IMR-90 (cell line): ENCODE data around the gene GORASP1. TPM values are rescaled to one million over a fixed set of nuclear protein-coding genes. Genes with fewer than 3 reads are reported as not detected.

Experiments
- ATAC-seq: fragments of 200-7000 bp; cut with Tn5 transposase; 2 replicates; pipeline ENCODE4 v1.9.1; 2020; ENCODE audit warnings: low read depth, mild to moderate bottlenecking, moderate library complexity
- BruUV-seq: library from RNA; stranded (reverse); fragments of 400-500 nt; replicated peaks from 2 replicates; lab custom pipeline; 2021; lab: Mats Ljungman, UMichigan
- CTCF ChIA-PET: fragments of 300-600 bp; formaldehyde crosslinking; extraction: SDS; loops from one replicate; lab custom pipeline; 2021; ENCODE audit warnings: antibody characterized with exemption; lab: Yijun Ruan, JAX
- POLR2A ChIA-PET: fragments of 300-600 bp; sonication (Branson Sonifier 250); formaldehyde crosslinking; loops from one replicate; lab custom pipeline; 2022; ENCODE audit warnings: antibody characterized with exemption; ENCODE audit not compliant: unreplicated experiment; lab: Charles Lee
- DNase-seq: peaks from one replicate; pipeline ENCODE4 v3.0.0; 2013
- H2AFZ ChIP-seq: replicated peaks from 2 replicates; pipeline ENCODE3; 2013; ENCODE audit warnings: low read length, mild to moderate bottlenecking; ENCODE audit not compliant: poor library complexity
- H2AK5ac ChIP-seq: 2 replicates; pipeline ENCODE4 v1.6.1; 2013; ENCODE audit warnings: low read depth, low read length, inconsistent platforms
- H2AK9ac ChIP-seq: replicated peaks from 2 replicates; pipeline ENCODE3; 2013; ENCODE audit warnings: mild to moderate bottlenecking, low read depth, low read length, moderate library complexity; ENCODE audit not compliant: poor library complexity
- H2BK120ac ChIP-seq: 2 replicates; pipeline ENCODE4 v1.6.1; 2013; ENCODE audit warnings: low read depth, low read length, inconsistent platforms
- H2BK15ac ChIP-seq: 3 replicates; pipeline ENCODE4 v1.6.1; 2013; ENCODE audit warnings: low read depth, low read length, inconsistent platforms
- H2BK20ac ChIP-seq: 2 replicates; pipeline ENCODE4 v1.6.1; 2013; ENCODE audit warnings: low read depth, mild to moderate bottlenecking, inconsistent platforms, low read length, moderate library complexity
- H2BK5ac ChIP-seq: 2 replicates; pipeline ENCODE4 v1.6.1; 2013; ENCODE audit warnings: mild to moderate bottlenecking, low read depth, low read length, inconsistent platforms; ENCODE audit not compliant: poor library complexity, severe bottlenecking
- H3K14ac ChIP-seq: replicated peaks from 2 replicates; pipeline ENCODE4 v1.6.1; 2013; ENCODE audit warnings: low read depth, low read length, inconsistent platforms
- H3K18ac ChIP-seq: 2 replicates; pipeline ENCODE4 v1.6.1; 2013; ENCODE audit warnings: low read depth, low read length, control low read depth
- H3K23ac ChIP-seq: 2 replicates; pipeline ENCODE4 v1.6.1; 2013; ENCODE audit warnings: low read depth, low read length, inconsistent platforms
- H3K27ac ChIP-seq: 2 replicates; pipeline ENCODE4 v1.5.1; 2013; ENCODE audit warnings: mild to moderate bottlenecking, control low read depth, low read length; ENCODE audit not compliant: insufficient read depth
- H3K27me3 ChIP-seq: 2 replicates; pipeline ENCODE4 v1.6.1; 2013; ENCODE audit warnings: low read length; ENCODE audit not compliant: control insufficient read depth, insufficient read depth
- H3K36me3 ChIP-seq: 2 replicates; pipeline ENCODE4 v1.6.1; 2013; ENCODE audit warnings: low read length, mixed read lengths; ENCODE audit not compliant: control insufficient read depth, insufficient read depth
- H3K4ac ChIP-seq: 2 replicates; pipeline ENCODE4 v1.6.1; 2013; ENCODE audit warnings: low read depth, low read length, inconsistent platforms
- H3K4me1 ChIP-seq: 2 replicates; pipeline ENCODE4 v1.6.1; 2013; ENCODE audit warnings: low read length, mixed read lengths; ENCODE audit not compliant: control insufficient read depth, insufficient read depth
- H3K4me2 ChIP-seq: 2 replicates; pipeline ENCODE4 v1.6.1; 2013; ENCODE audit warnings: low read depth, mild to moderate bottlenecking, control low read depth, low read length, moderate library complexity
- H3K4me3 ChIP-seq: 2 replicates; pipeline ENCODE4 v1.5.1; 2013; ENCODE audit warnings: low read depth, mild to moderate bottlenecking, control low read depth, low read length, moderate library complexity; ENCODE audit not compliant: insufficient read depth
- H3K56ac ChIP-seq: 2 replicates; pipeline ENCODE4 v1.6.1; 2013; ENCODE audit warnings: low read length, inconsistent platforms; ENCODE audit not compliant: insufficient read depth; ENCODE audit errors: extremely low read depth
- H3K79me1 ChIP-seq, 2 experiments: 2 replicates each; pipeline ENCODE4 v1.6.1; 2013; ENCODE audit warnings: low read length in 2 of 2, inconsistent platforms in 1 of 2, low read depth in 1 of 2
- H3K9ac ChIP-seq: 2 replicates; pipeline ENCODE4 v1.6.1; 2013; ENCODE audit warnings: low read depth, low read length, control low read depth
- H3K9me1 ChIP-seq: 2 replicates; pipeline ENCODE4 v1.6.1; 2013; ENCODE audit warnings: low read length, inconsistent platforms; ENCODE audit not compliant: insufficient read depth
- H3K9me3 ChIP-seq: 2 replicates; pipeline ENCODE4 v1.6.1; 2013; ENCODE audit warnings: low read length; ENCODE audit not compliant: control insufficient read depth, insufficient read depth
- H4K20me1 ChIP-seq: 2 replicates; pipeline ENCODE4 v1.6.1; 2013; ENCODE audit warnings: low read length, inconsistent platforms; ENCODE audit not compliant: insufficient read depth
- H4K5ac ChIP-seq: 2 replicates; pipeline ENCODE4 v1.6.1; 2013; ENCODE audit warnings: mild to moderate bottlenecking, low read depth, low read length, control low read depth
- H4K8ac ChIP-seq, 2 experiments: 2 replicates each; pipeline ENCODE4 v1.6.1; 2013; ENCODE audit warnings: low read depth in 2 of 2, low read length in 2 of 2, control low read depth in 1 of 2, inconsistent platforms in 1 of 2
- H4K91ac ChIP-seq: 2 replicates; pipeline ENCODE4 v1.6.1; 2013; ENCODE audit warnings: low read depth, low read length, inconsistent platforms; ENCODE audit not compliant: insufficient read depth
- BHLHE40 ChIP-seq: fragments of 150-350 bp; IDR thresholded peaks from 2 replicates; pipeline ENCODE4 v1.6.1; 2016; ENCODE audit warnings: mild to moderate bottlenecking, low read depth, low read length
- CEBPB ChIP-seq: IDR thresholded peaks from 2 replicates; pipeline ENCODE4 v1.6.1; 2012; ENCODE audit warnings: low read depth, low read length, improper control_type of control experiment
- CTCF ChIP-seq: conservative IDR thresholded peaks from 2 replicates; pipeline ENCODE4 v1.5.1; 2012; ENCODE audit warnings: mild to moderate bottlenecking, low read depth, low read length, improper control_type of control experiment
- FOS ChIP-seq: fragments of 150-350 bp; IDR thresholded peaks from 2 replicates; pipeline ENCODE4 v1.6.1; 2016; ENCODE audit warnings: low read depth, low read length
- MAFK ChIP-seq: IDR thresholded peaks from 2 replicates; pipeline ENCODE4 v1.6.1; 2012; ENCODE audit warnings: low read depth, low read length, improper control_type of control experiment
- MXI1 ChIP-seq: IDR thresholded peaks from 2 replicates; pipeline ENCODE4 v1.6.1; 2012; ENCODE audit warnings: low read depth, mild to moderate bottlenecking, low read length, moderate library complexity, borderline replicate concordance
- NFE2L2 ChIP-seq: fragments of 150-350 bp; IDR thresholded peaks from 2 replicates; pipeline ENCODE4 v1.6.1; 2016; ENCODE audit warnings: low read depth, mild to moderate bottlenecking, low read length
- RAD21 ChIP-seq: IDR thresholded peaks from 2 replicates; pipeline ENCODE4 v1.6.1; 2012; ENCODE audit warnings: low read length, improper control_type of control experiment
- RCOR1 ChIP-seq: IDR thresholded peaks from 2 replicates; pipeline ENCODE4 v1.6.1; 2012; ENCODE audit warnings: mild to moderate bottlenecking, low read length, improper control_type of control experiment; ENCODE audit not compliant: insufficient replicate concordance
- USF2 ChIP-seq: fragments of 150-350 bp; IDR thresholded peaks from 2 replicates; pipeline ENCODE4 v1.6.1; 2017; ENCODE audit warnings: mild to moderate bottlenecking, antibody characterized with exemption, low read length, low read depth
- WGBS, 2 experiments: methylation state at CpG; one replicate each; pipeline versions ENCODE4 v1.1.5 to v1.1.7; 2013; ENCODE audit warnings: missing lambda C conversion rate in 2 of 2; ENCODE audit not compliant: insufficient read length in 1 of 2; ENCODE audit errors: extremely low coverage in 2 of 2; 5-methylcytosine and 5-hydroxymethylcytosine counted together
- dilution Hi-C: fragments of 300-500 bp; cut with HindIII; formaldehyde crosslinking; loops from one replicate; pipeline ENCODE4 v1.14.3; 2018; ENCODE audit warnings: low sequenced_read_pairs; ENCODE audit not compliant: unreplicated experiment
- in situ Hi-C: fragments of 300-500 bp; cut with MboI; formaldehyde crosslinking; loops from 3 replicates; pipeline ENCODE4 v1.14.3; 2019; ENCODE audit warnings: low sequenced_read_pairs, inconsistent platforms, mixed read lengths
- intact Hi-C: fragments of 100-400 bp; cut with micrococcal nuclease; formaldehyde crosslinking; loops from 2 replicates; pipeline ENCODE4 v1.10.0; 2022
- polyA plus RNA-seq, 3 experiments: library from polyadenylated mRNA; depleted of rRNA; stranded (reverse); fragments of >200 nt; gene quantifications; 2 replicates each; pipeline ENCODE4 v1.2.3, GENCODE V29; 2012; ENCODE audit warnings: low replicate concordance in 1 of 3
- total RNA-seq: library from RNA; depleted of rRNA; stranded (reverse); fragments of >200 nt; gene quantifications from 2 replicates; pipeline ENCODE4 v1.2.3, GENCODE V29; 2012
- TF ChIP-seq, protein P1 (sequence below): fragments of 150-350 bp; IDR thresholded peaks from 2 replicates; pipeline ENCODE4 v1.6.1; 2016; ENCODE audit warnings: low read depth, mild to moderate bottlenecking, low read length, moderate library complexity, borderline replicate concordance

GORASP1 gene
- total and polyA plus RNA-seq, 2 of the 4 experiments (the other 2 are of a cell fraction) = 35.0 to 56.6 TPM

DNA sequence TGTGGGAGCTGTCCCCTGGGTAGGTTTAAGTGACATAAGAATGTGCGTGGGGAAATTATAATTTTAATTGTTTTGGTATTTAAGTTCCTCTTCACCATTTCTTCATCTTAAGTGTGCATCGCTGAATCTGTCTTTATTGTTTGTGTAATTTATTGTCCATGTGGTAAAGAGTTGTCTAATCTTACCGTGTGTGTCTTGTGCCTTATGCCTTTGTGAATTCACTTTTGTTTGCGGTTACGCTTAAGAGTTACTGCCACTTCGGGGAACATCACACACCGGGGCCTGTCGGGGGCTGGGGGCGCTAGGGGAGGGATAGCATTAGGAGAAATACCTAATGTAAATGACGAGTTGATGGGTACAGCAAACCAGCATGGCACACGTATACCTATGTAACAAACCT lies 54.8 kb downstream of the GORASP1 start:
- TF ChIP-seq RCOR1 (no peak), MAFK (no peak), BHLHE40 (no peak), MXI1 (no peak), RAD21 (no peak), NFE2L2 (no peak), FOS (no peak), CTCF (no peak), CEBPB (no peak), USF2 (no peak)
- TF ChIP-seq, protein P1, sequence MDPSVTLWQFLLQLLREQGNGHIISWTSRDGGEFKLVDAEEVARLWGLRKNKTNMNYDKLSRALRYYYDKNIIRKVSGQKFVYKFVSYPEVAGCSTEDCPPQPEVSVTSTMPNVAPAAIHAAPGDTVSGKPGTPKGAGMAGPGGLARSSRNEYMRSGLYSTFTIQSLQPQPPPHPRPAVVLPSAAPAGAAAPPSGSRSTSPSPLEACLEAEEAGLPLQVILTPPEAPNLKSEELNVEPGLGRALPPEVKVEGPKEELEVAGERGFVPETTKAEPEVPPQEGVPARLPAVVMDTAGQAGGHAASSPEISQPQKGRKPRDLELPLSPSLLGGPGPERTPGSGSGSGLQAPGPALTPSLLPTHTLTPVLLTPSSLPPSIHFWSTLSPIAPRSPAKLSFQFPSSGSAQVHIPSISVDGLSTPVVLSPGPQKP = no peak
- no peaks in the 10 kb centered on the region for H3K27me3 ChIP-seq
- no peak overlapping the region for H3K4ac ChIP-seq
- H4K20me1 ChIP-seq = no peaks in the 10 kb centered on the region; the same call in 1 of the 2 replicates
- DNase-seq = no peak
- no peak overlapping the region for H3K14ac ChIP-seq
- POLR2A ChIA-PET = no interaction called here
- H3K27ac ChIP-seq = no peak overlapping the region; the same call in 1 of the 2 replicates
- H3K4me2 ChIP-seq = peak overlapping the region; percentile 93
- H4K5ac ChIP-seq = no peak overlapping the region
- peaks cover 4 to 21% of the 10 kb centered on the region in 2 experiments; a peak in 3 of 4 replicates for H3K79me1 ChIP-seq
- H3K36me3 ChIP-seq = no peaks in the 10 kb centered on the region
- H2BK15ac ChIP-seq = no peak overlapping the region
- H3K4me3 ChIP-seq = peak overlapping the region; percentile 85
- no peak overlapping the region for H4K91ac ChIP-seq
- no peak overlapping the region for H3K23ac ChIP-seq
- dilution Hi-C loops (no loop called here), intact Hi-C loops (no loop called here), in situ Hi-C loops (no loop called here)
- no peak overlapping the region for H2AK5ac ChIP-seq
- H3K9me3 ChIP-seq = no peaks in the 10 kb centered on the region
- no peak overlapping the region for H3K18ac ChIP-seq
- CTCF ChIA-PET = interaction anchor here (0.6 kb wide), 1 partner anchor 1681 kb away, joined by 3 read pairs; no protein-coding TSS in a partner anchor
- no peak overlapping the region for H2BK120ac ChIP-seq
- H2BK5ac ChIP-seq = no peak overlapping the region
- no peak overlapping the region for H2AK9ac ChIP-seq
- ATAC-seq = no peak
- peak overlapping the region; percentile 95 for H2AFZ ChIP-seq
- no peak overlapping the region for H2BK20ac ChIP-seq
- H3K9me1 ChIP-seq = peaks cover 4% of the 10 kb centered on the region
- no peak overlapping the region for H3K56ac ChIP-seq
- peak overlapping the region; percentile 33 for H3K9ac ChIP-seq
- H3K4me1 ChIP-seq = peaks cover 2% of the 10 kb centered on the region; the same call in 1 of the 2 replicates
- WGBS, 2 experiments = no CpG with 5 or more reads among the region's 11 CpGs
- H4K8ac ChIP-seq = no peak overlapping the region
- no TSS peak for BruUV-seq
